Gastrocnemius medialis (tissue), 4 donors: ENCODE results near the gene ZYX.

ENCODE experiments used
- CTCF ChIP-seq, 5 experiments: fragments of 450-650 bp in 3 of 5; fragments of 200-600 bp in 2 of 5; sonication (generic) in 2 of 5; IDR thresholded peaks in 4 of 5; conservative IDR thresholded peaks in 1 of 5; 1 replicate in 4 of 5; 2 replicates in 1 of 5; pipeline ENCODE4 v1.5.1; 2016 to 2019; ENCODE audit warnings: antibody characterized with exemption in 5 of 5, mild to moderate bottlenecking in 3 of 5, moderate library complexity in 3 of 5
- POLR2A ChIP-seq, 2 donors: fragments of 450-650 bp; IDR thresholded peaks; one replicate each; pipeline ENCODE4 v1.6.1; 2017; ENCODE audit warnings: antibody characterized with exemption in 2 of 2, mild to moderate bottlenecking in 2 of 2, moderate library complexity in 2 of 2

GRCh38 chr7:143394777-143395176 is 13.6 kb downstream of the ZYX start:
- TF ChIP-seq CTCF (IDR thresholded peaks at IDR 0.05 in 4 of 5, conservative IDR thresholded peaks at IDR 0.05 in 1 of 5) = no peak
- TF ChIP-seq POLR2A (IDR thresholded peaks at IDR 0.05) = no peak
